HG02884 (cell line): Measurements from ENCODE around the gene BGN.

Experiments
- ATAC-seq: cut with Tn5 transposase; IDR thresholded peaks from one replicate; pipeline ENCODE4 v1.9.1; 2021; ENCODE audit warnings: mild to moderate bottlenecking, moderate library complexity; ENCODE audit not compliant: unreplicated experiment

The BGN gene

GRCh38 chrX:153494541-153495361 lies at the start of gene BGN:
BGN (plus strand) TSS chrX:153494980; CDS start chrX:153504632, 9,652 bp downstream.
- ATAC-seq, result no peak

GRCh38 chrX:153445106-153445855 lies 49.5 kb upstream of the BGN start:
- no peak for ATAC-seq

GRCh38 chrX:153445856-153446635 lies 48.7 kb upstream of the BGN start, which contains the start of gene TREX2:
TREX2 (minus strand) TSS chrX:153446056; CDS start chrX:153445430, 626 bp downstream.
- ATAC-seq, result no peak

GRCh38 chrX:153446636-153446936 lies 48.2 kb upstream of the BGN start:
- no peak for ATAC-seq

- ATAC-seq, result no peak
Measured at GRCh38 chrX:153446950-153447580, 47.7 kb upstream of the BGN start.

- ATAC-seq, result no peak
Measured at GRCh38 chrX:153447581-153447960, 47.2 kb upstream of the BGN start.

GRCh38 chrX:153448556-153449367 lies 46.0 kb upstream of the BGN start:
- no peak for ATAC-seq

- ATAC-seq, result no peak
Measured at GRCh38 chrX:153449368-153450113, 45.2 kb upstream of the BGN start.

GRCh38 chrX:153450114-153450948 lies 44.4 kb upstream of the BGN start:
- ATAC-seq, result no peak

- ATAC-seq, result no peak
Measured at GRCh38 chrX:153450949-153451277, 43.9 kb upstream of the BGN start.

- no peak for ATAC-seq
Measured at GRCh38 chrX:153454901-153455550, 39.8 kb upstream of the BGN start.

GRCh38 chrX:153455571-153455970 lies 39.2 kb upstream of the BGN start:
- no peak for ATAC-seq

- no peak for ATAC-seq
Measured at GRCh38 chrX:153456161-153456560, 38.6 kb upstream of the BGN start.

GRCh38 chrX:153456704-153457103 lies 38.1 kb upstream of the BGN start:
- ATAC-seq, result no peak

- no peak for ATAC-seq
Measured at GRCh38 chrX:153457136-153457825, 37.5 kb upstream of the BGN start.

GRCh38 chrX:153457827-153458466 lies 36.8 kb upstream of the BGN start:
- no peak for ATAC-seq

GRCh38 chrX:153458476-153458875 lies 36.3 kb upstream of the BGN start:
- ATAC-seq, result no peak
